Measurements from ENCODE around the gene ZNF287. TPM values are rescaled to one million over a fixed set of nuclear protein-coding genes. Genes with fewer than 3 reads are reported as not detected.
A peak's percentile ranks its signal among the peaks of the same experiment; 100 is the strongest.
"Not testable (repeated sequence)": the region's sequence is repeated elsewhere in the genome, so short reads cannot be mapped to it uniquely, and the experiment has no call there.

The ZNF287 gene
- total RNA-seq, 8 experiments from 2014 or later, result 5.1 to 13.6 (median 10.4) TPM

- ATAC-seq (replicated peaks in 6 of 8), result no peak
- no peak overlapping the region for H3K4me3 ChIP-seq
- no peaks in the 10 kb centered on the region for H3K4me1 ChIP-seq (replicated peaks in 1 of 2)
- in situ Hi-C loops (cut with MboI; ENCODE audit: low pct_unique_long_range_greater_than_20kb in 2 of 9, low sequenced_read_pairs in 9 of 9, unreplicated experiment in 9 of 9), result no loop called here
- WGBS, 10 experiments, result 48 to 100% (median 86%) methylated on average over 1 to 4 of the region's 4 CpGs; no CpG with 5 or more reads in 1 of the 10 experiments
- no peak overlapping the region for H3K27ac ChIP-seq
These were observed 16.9 kb downstream of the ZNF287 start for GRCh38 chr17:16551878-16552636.

- H3K4me3 ChIP-seq, result no peak overlapping the region
These were observed 31.9 kb downstream of the ZNF287 start for GRCh38 chr17:16537130-16537458.

GRCh38 chr17:16534236-16534635 lies 34.8 kb downstream of the ZNF287 start:
- in situ Hi-C loops (cut with MboI; ENCODE audit: low pct_unique_long_range_greater_than_20kb in 2 of 9, low sequenced_read_pairs in 9 of 9, unreplicated experiment in 9 of 9), result no loop called here

More at GRCh38 chr17:16537130-16537458, 31.9 kb downstream of the ZNF287 start:
- no peak overlapping the region for H3K27ac ChIP-seq
- in situ Hi-C loops (cut with MboI; ENCODE audit: low pct_unique_long_range_greater_than_20kb in 2 of 9, low sequenced_read_pairs in 9 of 9, unreplicated experiment in 9 of 9), result no loop called here
- H3K4me1 ChIP-seq (replicated peaks in 1 of 2), result peaks cover 0 to 2% of the 10 kb centered on the region in 2 donors
- WGBS, 10 experiments, result 0 to 83% (median 16%) methylated on average over 1 to 2 of the region's 2 CpGs; no CpG with 5 or more reads in 4 of the 10 experiments
- no peak for ATAC-seq (replicated peaks in 6 of 8)

GRCh38 chr17:16529906-16530305 lies 39.1 kb downstream of the ZNF287 start:
- Histone ChIP-seq H3K4me3 (no peak overlapping the region), H3K27ac (no peak overlapping the region), H3K4me1 (replicated peaks in 1 of 2) (peaks cover 0 to 1% of the 10 kb centered on the region in 2 donors)
- no peak for ATAC-seq (replicated peaks in 6 of 8)
- 50 to 100% (median 81%) methylated on average over 1 to 4 of the region's 4 CpGs; no CpG with 5 or more reads in 2 of the 10 experiments for WGBS, 10 experiments
- in situ Hi-C loops (cut with MboI; ENCODE audit: low pct_unique_long_range_greater_than_20kb in 2 of 9, low sequenced_read_pairs in 9 of 9, unreplicated experiment in 9 of 9), result loop anchor here in 2 of 9 experiments (10.0 kb wide), 2 partner anchors 75 to 165 kb away; no protein-coding TSS in a partner anchor

More at GRCh38 chr17:16534236-16534635, 34.8 kb downstream of the ZNF287 start:
- WGBS, 10 experiments, result 40 to 100% (median 85%) methylated on average over 1 of the region's 1 CpG; no CpG with 5 or more reads in 4 of the 10 experiments
- H3K4me3 ChIP-seq, result no peak overlapping the region
- peaks cover 0 to 2% of the 10 kb centered on the region in 2 donors for H3K4me1 ChIP-seq (replicated peaks in 1 of 2)
- no peak overlapping the region for H3K27ac ChIP-seq
- ATAC-seq (replicated peaks in 6 of 8), result no peak

DNA sequence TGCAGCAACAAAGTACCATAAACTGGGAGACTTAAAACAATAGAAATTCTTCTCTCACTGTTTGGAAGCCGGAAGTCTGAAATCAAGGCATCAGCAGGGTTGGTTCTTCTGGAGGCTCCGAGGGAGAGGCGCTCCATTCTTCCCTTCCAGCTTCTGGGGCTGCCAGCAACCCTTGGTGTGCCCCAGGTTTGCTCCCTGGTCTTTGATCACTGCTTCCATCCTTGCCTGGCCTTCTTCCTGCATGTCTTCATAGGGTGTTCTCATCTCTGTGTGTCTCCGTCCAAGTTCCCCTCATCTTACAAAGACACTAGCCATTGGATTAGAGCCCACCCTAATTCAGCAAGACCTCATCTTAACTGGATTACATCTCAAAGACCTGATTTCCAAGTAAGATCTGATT lies 41.7 kb downstream of the ZNF287 start:
- no peak overlapping the region for H3K27ac ChIP-seq
- no peak for ATAC-seq (replicated peaks in 6 of 8)
- WGBS, 10 experiments, result 51 to 100% (median 94%) methylated on average over 1 to 4 of the region's 4 CpGs; no CpG with 5 or more reads in 2 of the 10 experiments
- in situ Hi-C loops (cut with MboI; ENCODE audit: low pct_unique_long_range_greater_than_20kb in 2 of 9, low sequenced_read_pairs in 9 of 9, unreplicated experiment in 9 of 9), result loop anchor here in 2 of 9 experiments (10.0 kb wide), 2 partner anchors 72 to 162 kb away; no protein-coding TSS in a partner anchor
- no peaks in the 10 kb centered on the region for H3K4me1 ChIP-seq (replicated peaks in 1 of 2)
- H3K4me3 ChIP-seq, result no peak overlapping the region

DNA sequence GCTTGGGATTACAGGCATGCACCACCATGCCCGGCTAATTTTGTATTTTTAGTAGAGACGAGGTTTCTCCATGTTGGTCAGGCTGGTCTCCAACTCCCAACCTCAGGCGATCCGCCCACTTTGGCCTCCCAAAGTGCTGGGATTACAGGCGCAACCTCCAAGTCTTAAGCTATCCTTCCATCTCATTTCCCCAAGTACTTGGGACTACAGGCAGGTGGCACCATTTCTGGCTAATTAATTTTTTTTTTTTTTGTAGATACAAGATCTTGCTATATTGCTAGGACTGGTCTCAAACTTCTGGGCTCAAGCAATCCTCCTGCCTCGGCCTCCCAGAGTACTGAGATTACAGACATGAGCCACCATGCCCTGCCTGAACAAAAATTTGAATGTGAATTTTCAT lies 43.4 kb downstream of the ZNF287 start:
- not testable (repeated sequence) for ATAC-seq (replicated peaks in 6 of 8); H3K27ac ChIP-seq; H3K4me3 ChIP-seq; H3K4me1 ChIP-seq (replicated peaks in 1 of 2)
- WGBS, 10 experiments, result 75 to 100% (median 88%) methylated on average over 1 to 6 of the region's 6 CpGs; no CpG with 5 or more reads in 2 of the 10 experiments
- in situ Hi-C loops (cut with MboI; ENCODE audit: low pct_unique_long_range_greater_than_20kb in 2 of 9, low sequenced_read_pairs in 9 of 9, unreplicated experiment in 9 of 9), result loop anchor here in 2 of 9 experiments (10.0 kb wide), 2 partner anchors 71 to 161 kb away; no protein-coding TSS in a partner anchor

GRCh38 chr17:16521070-16521727 lies 47.8 kb downstream of the ZNF287 start:
- WGBS, 10 experiments, result 0 to 40% (median 29%) methylated on average over 1 to 7 of the region's 7 CpGs; no CpG with 5 or more reads in 5 of the 10 experiments
- no peak overlapping the region for H3K27ac ChIP-seq
- H3K4me1 ChIP-seq (replicated peaks in 1 of 2), result peaks cover 9 to 11% of the 10 kb centered on the region in 2 donors
- ATAC-seq (replicated peaks in 6 of 8), result peak; percentile 61 to 96 (median 74)
- in situ Hi-C loops (cut with MboI; ENCODE audit: low pct_unique_long_range_greater_than_20kb in 2 of 9, low sequenced_read_pairs in 9 of 9, unreplicated experiment in 9 of 9), result loop anchor here in 5 of 9 experiments (5.0 to 25.0 kb wide), 5 partner anchors 66 to 159 kb away; partner anchors contain the start of genes CENPV (in 1 of the 5) and UBB (in 1 of the 5)
- H3K4me3 ChIP-seq, result no peak overlapping the region

DNA sequence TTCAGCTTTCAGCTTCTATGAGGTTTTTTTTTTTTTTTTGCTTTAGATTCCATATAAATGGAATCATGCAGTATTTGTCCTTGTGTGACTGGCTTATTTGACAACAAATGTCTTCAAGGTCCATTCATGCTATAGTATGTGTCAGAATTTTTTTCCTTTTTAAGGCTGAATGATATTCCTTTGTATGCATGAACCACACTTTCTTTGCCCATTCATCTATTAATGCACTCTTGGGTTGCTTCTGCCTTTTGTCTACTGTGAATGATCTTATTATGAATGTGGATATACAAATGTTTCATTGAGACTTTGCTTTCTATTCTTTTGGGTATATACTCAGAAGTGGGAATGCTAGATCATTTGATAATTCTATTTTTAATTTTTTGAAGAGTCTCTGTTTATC lies 50.0 kb downstream of the ZNF287 start:
- in situ Hi-C loops (cut with MboI; ENCODE audit: low pct_unique_long_range_greater_than_20kb in 2 of 9, low sequenced_read_pairs in 9 of 9, unreplicated experiment in 9 of 9), result loop anchor here in 2 of 9 experiments (25.0 kb wide), 2 partner anchors 132 to 157 kb away; partner anchors contain the start of genes CENPV (in 1 of the 2) and UBB (in 1 of the 2)
- no peak for ATAC-seq (replicated peaks in 6 of 8)
- no peak overlapping the region for H3K27ac ChIP-seq

DNA sequence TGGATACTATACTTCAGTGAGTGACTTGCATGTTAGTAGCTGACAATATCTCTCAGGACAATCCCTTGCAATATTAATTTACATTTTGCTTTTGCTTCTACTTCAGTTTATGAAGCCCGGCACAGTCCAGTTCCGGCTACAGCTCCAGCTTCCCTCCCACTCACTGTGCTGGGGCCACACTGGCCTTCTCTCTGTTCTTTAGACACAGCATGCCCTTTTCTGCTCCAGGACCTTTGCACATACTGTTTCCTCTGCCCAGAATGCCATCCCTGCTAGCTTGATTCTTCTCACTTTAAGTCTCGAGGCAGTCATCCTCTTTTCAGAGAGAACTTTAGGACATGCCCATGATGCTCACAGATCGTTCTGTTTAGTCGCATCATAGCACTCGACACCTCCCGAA lies 51.5 kb downstream of the ZNF287 start:
- H3K4me3 ChIP-seq, result no peak overlapping the region
- no peak for ATAC-seq (replicated peaks in 6 of 8)
- H3K27ac ChIP-seq, result no peak overlapping the region
- peaks cover 9 to 12% of the 10 kb centered on the region in 2 donors for H3K4me1 ChIP-seq (replicated peaks in 1 of 2)
- 60 to 100% (median 91%) methylated on average over 1 to 7 of the region's 7 CpGs for whole genome bisulfite sequencing, 10 experiments
- in situ Hi-C loops (cut with MboI; ENCODE audit: low pct_unique_long_range_greater_than_20kb in 2 of 9, low sequenced_read_pairs in 9 of 9, unreplicated experiment in 9 of 9), result loop anchor here in 2 of 9 experiments (25.0 kb wide), 2 partner anchors 130 to 155 kb away; partner anchors contain the start of genes CENPV (in 1 of the 2) and UBB (in 1 of the 2)

More for the DNA sequence above, 50.0 kb downstream of the ZNF287 start:
- peaks cover 9 to 11% of the 10 kb centered on the region in 2 donors for H3K4me1 ChIP-seq (replicated peaks in 1 of 2)
- H3K4me3 ChIP-seq, result no peak overlapping the region

- peak; percentile 85 to 97 (median 95) for ATAC-seq (replicated peaks in 6 of 8)
- Histone ChIP-seq H3K27ac (no peak overlapping the region), H3K4me3 (peak overlapping the region in 4 of 5 donors; percentile 4 to 22 (median 8)), H3K4me1 (replicated peaks in 1 of 2) (peaks cover 12 to 20% of the 10 kb centered on the region in 2 donors)
- in situ Hi-C loops (cut with MboI; ENCODE audit: low pct_unique_long_range_greater_than_20kb in 2 of 9, low sequenced_read_pairs in 9 of 9, unreplicated experiment in 9 of 9), result loop anchor here in 2 of 9 experiments (25.0 kb wide), 2 partner anchors 129 to 154 kb away; partner anchors contain the start of genes CENPV (in 1 of the 2) and UBB (in 1 of the 2)
- whole genome bisulfite sequencing, 10 experiments, result 0 to 21% (median 10%) methylated on average over 2 to 9 of the region's 16 CpGs; no CpG with 5 or more reads in 3 of the 10 experiments
These were observed 52.4 kb downstream of the ZNF287 start for GRCh38 chr17:16516594-16517051.

DNA sequence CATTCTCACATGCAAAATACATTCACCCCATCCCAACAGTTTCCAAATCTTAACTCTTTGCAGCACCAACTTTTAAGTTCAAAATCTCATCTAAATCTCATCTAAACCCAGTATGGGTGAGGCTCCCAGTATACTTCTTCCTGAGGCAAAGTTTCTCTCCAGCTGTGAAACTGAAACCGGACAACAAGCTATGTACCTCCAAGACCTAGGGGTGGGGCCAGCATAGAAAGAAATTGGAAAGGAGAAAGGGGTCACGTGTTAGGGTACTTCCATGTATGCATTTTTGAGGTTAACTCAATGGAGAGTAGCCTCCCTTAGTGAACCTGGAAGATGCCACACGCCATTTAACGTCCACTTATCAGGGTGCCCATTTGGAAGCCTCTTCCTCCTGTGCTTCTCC lies 53.1 kb downstream of the ZNF287 start:
- Histone ChIP-seq H3K4me1 (replicated peaks in 1 of 2) (peaks cover 12 to 20% of the 10 kb centered on the region in 2 donors), H3K27ac (no peak overlapping the region), H3K4me3 (no peak overlapping the region)
- ATAC-seq (replicated peaks in 6 of 8), result peak in 2 of 8 experiments; percentile 36 to 42
- WGBS, 10 experiments, result 37 to 100% (median 80%) methylated on average over 1 to 4 of the region's 4 CpGs; no CpG with 5 or more reads in 2 of the 10 experiments
- in situ Hi-C loops (cut with MboI; ENCODE audit: low pct_unique_long_range_greater_than_20kb in 2 of 9, low sequenced_read_pairs in 9 of 9, unreplicated experiment in 9 of 9), result loop anchor here in 2 of 9 experiments (25.0 kb wide), 2 partner anchors 129 to 154 kb away; partner anchors contain the start of genes CENPV (in 1 of the 2) and UBB (in 1 of the 2)

GRCh38 chr17:16513873-16514272 lies 55.1 kb downstream of the ZNF287 start:
- no peak overlapping the region for H3K27ac ChIP-seq
- WGBS, 10 experiments, result 64 to 100% (median 88%) methylated on average over 2 to 6 of the region's 6 CpGs; no CpG with 5 or more reads in 1 of the 10 experiments
- no peak for ATAC-seq (replicated peaks in 6 of 8)
- H3K4me3 ChIP-seq, result no peak overlapping the region
- H3K4me1 ChIP-seq (replicated peaks in 1 of 2), result peaks cover 12 to 20% of the 10 kb centered on the region in 2 donors
- in situ Hi-C loops (cut with MboI; ENCODE audit: low pct_unique_long_range_greater_than_20kb in 2 of 9, low sequenced_read_pairs in 9 of 9, unreplicated experiment in 9 of 9), result loop anchor here in 2 of 9 experiments (25.0 kb wide), 2 partner anchors 127 to 152 kb away; partner anchors contain the start of genes CENPV (in 1 of the 2) and UBB (in 1 of the 2)

Data from motor neuron (in vitro differentiated cells).